Measurements from ENCODE around the gene RASSF8.
A peak's percentile ranks its signal among the peaks of the same experiment; 100 is the strongest.

RASSF8 gene, protein sequence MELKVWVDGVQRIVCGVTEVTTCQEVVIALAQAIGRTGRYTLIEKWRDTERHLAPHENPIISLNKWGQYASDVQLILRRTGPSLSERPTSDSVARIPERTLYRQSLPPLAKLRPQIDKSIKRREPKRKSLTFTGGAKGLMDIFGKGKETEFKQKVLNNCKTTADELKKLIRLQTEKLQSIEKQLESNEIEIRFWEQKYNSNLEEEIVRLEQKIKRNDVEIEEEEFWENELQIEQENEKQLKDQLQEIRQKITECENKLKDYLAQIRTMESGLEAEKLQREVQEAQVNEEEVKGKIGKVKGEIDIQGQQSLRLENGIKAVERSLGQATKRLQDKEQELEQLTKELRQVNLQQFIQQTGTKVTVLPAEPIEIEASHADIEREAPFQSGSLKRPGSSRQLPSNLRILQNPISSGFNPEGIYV

GRCh38 chr12:25958428-25959070, at the start of gene RASSF8:
RASSF8 (plus strand) TSS chr12:25958682; CDS start chr12:26055344, 96,662 bp downstream.
- H3F3A ChIP-seq (ENCODE audit: insufficient read depth): 0 out of 2 replicates have a peak, but pooled peaks cover 4% of the 10 kb centered on the region
- peak within 1 kb of the TSS; percentile 86 for H3K4me2 ChIP-seq (ENCODE audit: low read depth, low read length, poor library complexity, severe bottlenecking)
- no peaks in the 10 kb centered on the region for H3K9me3 ChIP-seq (ENCODE audit: insufficient read depth, low read length)
- no peak within 1 kb of the TSS for H3K27ac ChIP-seq (ENCODE audit: low read depth, low read length)
- peak within 1 kb of the TSS; percentile 64 for H3K4me3 ChIP-seq (ENCODE audit: insufficient read depth, low read length, poor library complexity, severe bottlenecking)
- peak within 1 kb of the TSS; percentile 56 for H3K9ac ChIP-seq (ENCODE audit: low read length)
- H4K20me1 ChIP-seq (ENCODE audit: low read depth, low read length): no peaks in the 10 kb centered on the region
- TF ChIP-seq EZH2phosphoT487 (conservative IDR thresholded peaks at IDR 0.05; ENCODE audit: low read length): no peak
- no peak for TF ChIP-seq CTCF (IDR thresholded peaks at IDR 0.05; ENCODE audit: insufficient read depth, low read length, poor library complexity, severe bottlenecking)
- no peaks in the 10 kb centered on the region for H3K79me2 ChIP-seq (ENCODE audit: insufficient read depth, low read length)
- H3K27me3 ChIP-seq (ENCODE audit: low read length): no peaks in the 10 kb centered on the region
- H3K36me3 ChIP-seq (ENCODE audit: low read length): no peaks in the 10 kb centered on the region
- H2AFZ ChIP-seq (ENCODE audit: low read depth, low read length, severe bottlenecking): peak within 1 kb of the TSS; percentile 94
- H3K9me2 ChIP-seq (replicated peaks; ENCODE audit: insufficient read depth, low read length): no peaks in the 10 kb centered on the region

GRCh38 chr12:25914551-25914950, 43.9 kb upstream of the RASSF8 start:
- Histone ChIP-seq H3K4me2 (ENCODE audit: low read depth, low read length, poor library complexity, severe bottlenecking) (no peak overlapping the region), H3K27me3 (ENCODE audit: low read length) (no peaks in the 10 kb centered on the region), H3K9me2 (replicated peaks; ENCODE audit: insufficient read depth, low read length) (no peaks in the 10 kb centered on the region), H3F3A (ENCODE audit: insufficient read depth) (no peaks in the 10 kb centered on the region), H3K4me3 (ENCODE audit: insufficient read depth, low read length, poor library complexity, severe bottlenecking) (no peak overlapping the region), H3K9me3 (ENCODE audit: insufficient read depth, low read length) (no peaks in the 10 kb centered on the region), H3K27ac (ENCODE audit: low read depth, low read length) (no peak overlapping the region), H3K36me3 (ENCODE audit: low read length) (no peaks in the 10 kb centered on the region), H3K9ac (ENCODE audit: low read length) (no peak overlapping the region), H2AFZ (ENCODE audit: low read depth, low read length, severe bottlenecking) (no peak overlapping the region), H3K79me2 (ENCODE audit: insufficient read depth, low read length) (no peaks in the 10 kb centered on the region), H4K20me1 (ENCODE audit: low read depth, low read length) (no peaks in the 10 kb centered on the region)
- TF ChIP-seq EZH2phosphoT487 (conservative IDR thresholded peaks at IDR 0.05; ENCODE audit: low read length) (no peak), CTCF (IDR thresholded peaks at IDR 0.05; ENCODE audit: insufficient read depth, low read length, poor library complexity, severe bottlenecking) (no peak)

DNA sequence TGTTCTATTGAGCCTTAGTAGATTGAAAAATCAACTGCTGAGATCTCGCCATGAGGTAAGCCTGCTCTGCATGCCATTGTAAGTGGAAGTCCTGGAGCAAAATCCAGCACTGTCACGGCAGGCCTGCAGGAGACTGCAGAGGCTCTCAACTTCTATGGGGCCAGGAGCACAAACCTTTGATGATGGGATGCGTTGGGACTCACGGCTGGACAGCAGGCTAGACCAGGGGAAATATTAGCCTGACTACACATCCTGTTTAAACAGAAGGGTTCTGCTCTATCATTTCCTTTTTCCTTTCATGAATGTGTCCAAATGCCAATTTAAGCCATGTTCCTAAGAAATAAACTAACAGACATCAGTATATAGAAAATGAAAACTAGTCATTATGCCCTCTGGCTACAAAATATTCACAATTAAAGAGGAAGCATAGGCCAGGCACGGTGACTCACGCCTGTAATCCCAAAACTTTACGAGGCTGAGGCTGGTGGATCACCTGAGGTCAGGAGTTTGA, 33.9 kb upstream of the RASSF8 start:
- Histone ChIP-seq H3K36me3 (ENCODE audit: low read length) (no peaks in the 10 kb centered on the region), H3K4me3 (ENCODE audit: insufficient read depth, low read length, poor library complexity, severe bottlenecking) (no peak overlapping the region), H3F3A (ENCODE audit: insufficient read depth) (no peaks in the 10 kb centered on the region), H3K27ac (ENCODE audit: low read depth, low read length) (no peak overlapping the region), H3K79me2 (ENCODE audit: insufficient read depth, low read length) (no peaks in the 10 kb centered on the region), H4K20me1 (ENCODE audit: low read depth, low read length) (no peaks in the 10 kb centered on the region), H3K4me2 (ENCODE audit: low read depth, low read length, poor library complexity, severe bottlenecking) (no peak overlapping the region), H3K9me3 (ENCODE audit: insufficient read depth, low read length) (no peaks in the 10 kb centered on the region), H3K27me3 (ENCODE audit: low read length) (no peaks in the 10 kb centered on the region), H2AFZ (ENCODE audit: low read depth, low read length, severe bottlenecking) (no peak overlapping the region), H3K9ac (ENCODE audit: low read length) (no peak overlapping the region), H3K9me2 (replicated peaks; ENCODE audit: insufficient read depth, low read length) (no peaks in the 10 kb centered on the region)
- TF ChIP-seq EZH2phosphoT487 (conservative IDR thresholded peaks at IDR 0.05; ENCODE audit: low read length) (no peak), CTCF (IDR thresholded peaks at IDR 0.05; ENCODE audit: insufficient read depth, low read length, poor library complexity, severe bottlenecking) (no peak)

Measured in SU-DHL-6 (cell line).